Measurements from ENCODE around the gene PDLIM5.

The PDLIM5 gene

GRCh38 chr4:94695384-94695783, 243.6 kb downstream of the PDLIM5 start:
- no peak overlapping the region for H3K4me3 ChIP-seq (ENCODE audit: low read depth, low read length)
- TF ChIP-seq CTCF (IDR thresholded peaks at IDR 0.05; ENCODE audit: low read depth, low read length) = no peak

- TF ChIP-seq CTCF (IDR thresholded peaks at IDR 0.05; ENCODE audit: low read depth, low read length) = no peak
- H3K4me3 ChIP-seq (ENCODE audit: low read depth, low read length) = no peak overlapping the region
Observed at GRCh38 chr4:94698187-94698586, 246.4 kb downstream of the PDLIM5 start.

GRCh38 chr4:94700298-94700697, 248.6 kb downstream of the PDLIM5 start:
- TF ChIP-seq CTCF (IDR thresholded peaks at IDR 0.05; ENCODE audit: low read depth, low read length) = no peak
- H3K4me3 ChIP-seq (ENCODE audit: low read depth, low read length) = no peak overlapping the region

- no peak overlapping the region for H3K4me3 ChIP-seq (ENCODE audit: low read depth, low read length)
- no peak for TF ChIP-seq CTCF (IDR thresholded peaks at IDR 0.05; ENCODE audit: low read depth, low read length)
Observed at GRCh38 chr4:94701631-94702300, 250.0 kb downstream of the PDLIM5 start.

GRCh38 chr4:94711635-94712034, 259.9 kb downstream of the PDLIM5 start:
- no peak for TF ChIP-seq CTCF (IDR thresholded peaks at IDR 0.05; ENCODE audit: low read depth, low read length)
- H3K4me3 ChIP-seq (ENCODE audit: low read depth, low read length) = no peak overlapping the region

GRCh38 chr4:94714365-94715160, 262.8 kb downstream of the PDLIM5 start:
- no peak for TF ChIP-seq CTCF (IDR thresholded peaks at IDR 0.05; ENCODE audit: low read depth, low read length)

GRCh38 chr4:94715726-94716125, 264.0 kb downstream of the PDLIM5 start:
- no peak for TF ChIP-seq CTCF (IDR thresholded peaks at IDR 0.05; ENCODE audit: low read depth, low read length)

More at GRCh38 chr4:94714365-94715160, 262.8 kb downstream of the PDLIM5 start:
- H3K4me3 ChIP-seq (ENCODE audit: low read depth, low read length) = peak overlapping the region; percentile 30; the same call in 1 of the 2 replicates

More at GRCh38 chr4:94715726-94716125, 264.0 kb downstream of the PDLIM5 start:
- no peak overlapping the region for H3K4me3 ChIP-seq (ENCODE audit: low read depth, low read length)

Data from WI38 (cell line).